ENCODE results near the gene CA10. TPM values are rescaled to one million over a fixed set of nuclear protein-coding genes. Genes with fewer than 3 reads are reported as not detected.

CA10 gene
- total and polyA plus RNA-seq, 9 of the 15 experiments (the other 6 are each of a cell fraction or from before 2014, with no cell fraction given) = not detected

GRCh38 chr17:51846566-51846965 lies 311.9 kb downstream of the CA10 start:
- POLR2A ChIA-PET = no interaction called here
- no peaks in the 10 kb centered on the region for H3K4me1 ChIP-seq (replicated peaks in 1 of 2; ENCODE audit: control insufficient read depth in 2 of 2, insufficient read depth in 2 of 2, low read length in 2 of 2)
- no peaks in the 10 kb centered on the region for H3K9me3 ChIP-seq (replicated peaks; ENCODE audit: control insufficient read depth, insufficient read depth, low read depth, low read length)
- intact Hi-C loops (cut with micrococcal nuclease) = no loop called here
- BruUV-seq (replicated peaks) = no TSS peak
- CTCF ChIA-PET (ENCODE audit: low intra/inter-chr PET ratio) = no interaction called here
- WGBS (ENCODE audit: insufficient coverage, low coverage, missing lambda C conversion rate) = 4% methylated on average over 4 of the region's 4 CpGs
- no peak overlapping the region for H2AFZ ChIP-seq (ENCODE audit: low read depth, low read length)
- no peaks in the 10 kb centered on the region for H4K20me1 ChIP-seq (replicated peaks; ENCODE audit: control insufficient read depth, insufficient read depth, low read length)
- H3K4me3 ChIP-seq = no peak overlapping the region
- in situ Hi-C loops (cut with MboI) = no loop called here
- FAIRE-seq (no peak), DNase-seq (ENCODE audit: extremely low read depth in 1 of 4, low spot score in 3 of 4) (no peak), ATAC-seq (no peak)
- no peaks in the 10 kb centered on the region for H3K9me1 ChIP-seq (ENCODE audit: control insufficient read depth, insufficient read depth, low read length)
- H3K9ac ChIP-seq (ENCODE audit: insufficient read depth in 1 of 2, low read depth in 2 of 2, low read length in 2 of 2) = no peak overlapping the region
- H3K27me3 ChIP-seq (ENCODE audit: control insufficient read depth in 2 of 2, insufficient read depth in 2 of 2, low read length in 2 of 2) = no peaks in the 10 kb centered on the region
- no peaks in the 10 kb centered on the region for H3K79me2 ChIP-seq (ENCODE audit: control insufficient read depth, insufficient read depth, low read length)
- H3K36me3 ChIP-seq (ENCODE audit: control insufficient read depth, insufficient read depth, low read length) = no peaks in the 10 kb centered on the region
- TF ChIP-seq CREB3L1 (IDR thresholded peaks at IDR 0.05; ENCODE audit: borderline replicate concordance, low read depth) (no peak), SREBF1 (IDR thresholded peaks at IDR 0.05; ENCODE audit: borderline replicate concordance, low read depth, low read length) (no peak), TCF7L2 (IDR thresholded peaks at IDR 0.05; ENCODE audit: low read depth, low read length) (no peak), MYNN (IDR thresholded peaks at IDR 0.05) (no peak), MYNN (CRISPR knock-in tag; IDR thresholded peaks at IDR 0.05) (no peak), KDM2B (CRISPR knock-in tag; IDR thresholded peaks at IDR 0.05) (no peak), MCM2 (IDR thresholded peaks at IDR 0.05; ENCODE audit: low read depth) (no peak), ZNF57 (CRISPR knock-in tag; IDR thresholded peaks at IDR 0.05) (no peak), ESRRA (IDR thresholded peaks at IDR 0.05; ENCODE audit: borderline replicate concordance, low read depth) (no peak), ZNF398 (CRISPR knock-in tag; IDR thresholded peaks at IDR 0.05) (no peak), BRD9 (IDR thresholded peaks at IDR 0.05; ENCODE audit: low read depth, partially characterized antibody) (no peak), ZNF707 (CRISPR knock-in tag; conservative IDR thresholded peaks at IDR 0.05) (no peak), CBX2 (IDR thresholded peaks at IDR 0.05; ENCODE audit: insufficient read depth, low read length, poor library complexity, severe bottlenecking) (no peak), ZNF165 (CRISPR knock-in tag; IDR thresholded peaks at IDR 0.05; ENCODE audit: borderline replicate concordance) (no peak), ZNF263 (CRISPR knock-in tag; IDR thresholded peaks at IDR 0.05; ENCODE audit: borderline replicate concordance) (no peak), SMARCA5 (IDR thresholded peaks at IDR 0.05) (no peak), CXXC5 (CRISPR knock-in tag; IDR thresholded peaks at IDR 0.05) (no peak), NELFE (IDR thresholded peaks at IDR 0.05; ENCODE audit: insufficient read depth, insufficient read length) (no peak)
- no peak overlapping the region for H3K4me2 ChIP-seq (ENCODE audit: insufficient read depth, low read length)
- H3K27ac ChIP-seq (ENCODE audit: extremely low read depth, low read depth, low read length) = no peak overlapping the region

All from K562 (cell line).